HepG2 (cell line): ENCODE measurements around the gene SLC22A9. TPM values are rescaled to one million over a fixed set of nuclear protein-coding genes. Genes with fewer than 3 reads are reported as not detected.

ENCODE experiments used
- ATF4 ChIP-seq, 2 experiments: fragments of 450-650 bp in 1 of 2; sonication (generic) in 1 of 2; formaldehyde crosslinking; IDR thresholded peaks; 2 replicates each; pipeline versions ENCODE4 v1.5.0 to v1.8.0; 2020 to 2022; ENCODE audit warnings: mild to moderate bottlenecking in 1 of 2, missing genetic modification reagents in 1 of 2
- CREB1 ChIP-seq, 2 experiments: fragments of 450-650 bp in 1 of 2; IDR thresholded peaks; 2 replicates each; pipeline ENCODE4 v1.6.1; 2016 to 2017; ENCODE audit warnings: control low read depth in 1 of 2, mild to moderate bottlenecking in 1 of 2, missing compliant biosample characterization in 1 of 2, missing genetic modification characterization in 1 of 2
- DMAP1 ChIP-seq: IDR thresholded peaks from 2 replicates; pipeline ENCODE4 v1.6.1; 2016
- FOXJ3 ChIP-seq: sonication (generic); formaldehyde crosslinking; IDR thresholded peaks from 2 replicates; pipeline ENCODE4 v1.4.0; 2020; ENCODE audit warnings: missing genetic modification reagents, mild to moderate bottlenecking, borderline replicate concordance
- FOXK1 ChIP-seq: sonication (generic); formaldehyde crosslinking; IDR thresholded peaks from 2 replicates; pipeline ENCODE4 v1.4.0; 2020; ENCODE audit warnings: low read depth, missing genetic modification reagents, borderline replicate concordance
- HNF4A ChIP-seq: sonication (generic); formaldehyde crosslinking; IDR thresholded peaks from 2 replicates; pipeline ENCODE4 v1.4.0; 2020; ENCODE audit warnings: missing genetic modification reagents
- KDM6A ChIP-seq: IDR thresholded peaks from 2 replicates; pipeline ENCODE4 v1.6.1; 2016; ENCODE audit warnings: low read depth
- NFIC ChIP-seq: IDR thresholded peaks from 2 replicates; pipeline ENCODE4 v1.6.1; 2012; ENCODE audit warnings: mild to moderate bottlenecking, low read length, inconsistent platforms
- RXRB ChIP-seq: IDR thresholded peaks from 2 replicates; pipeline ENCODE4 v1.6.1; 2016; ENCODE audit warnings: borderline replicate concordance, missing genetic modification reagents, missing compliant biosample characterization
- SKI ChIP-seq: fragments of 450-650 bp; IDR thresholded peaks from one replicate; pipeline ENCODE4 v1.6.1; 2018; ENCODE audit warnings: mild to moderate bottlenecking; ENCODE audit not compliant: partially characterized antibody
- TOPORS ChIP-seq: sonication (generic); formaldehyde crosslinking; IDR thresholded peaks from 2 replicates; pipeline ENCODE4 v1.8.0; 2023; ENCODE audit warnings: mild to moderate bottlenecking, missing genetic modification reagents
- ZFP37 ChIP-seq: sonication (generic); formaldehyde crosslinking; IDR thresholded peaks from 2 replicates; pipeline ENCODE4 v1.4.0; 2020; ENCODE audit warnings: missing genetic modification reagents, borderline replicate concordance
- ZNF296 ChIP-seq: sonication (generic); formaldehyde crosslinking; conservative IDR thresholded peaks from 2 replicates; pipeline ENCODE4 v1.5.0; 2020; ENCODE audit warnings: mild to moderate bottlenecking, missing genetic modification reagents
- ZNF34 ChIP-seq: sonication (generic); formaldehyde crosslinking; IDR thresholded peaks from 2 replicates; pipeline ENCODE4 v1.4.0; 2020; ENCODE audit warnings: mild to moderate bottlenecking, missing genetic modification reagents, borderline replicate concordance
- ZNF816 ChIP-seq: sonication (generic); formaldehyde crosslinking; IDR thresholded peaks from 2 replicates; pipeline ENCODE4 v1.8.0; 2022; ENCODE audit warnings: missing genetic modification reagents, mild to moderate bottlenecking, borderline replicate concordance
- polyA plus RNA-seq, 8 experiments: library from polyadenylated mRNA; depleted of rRNA in 3 of 8; stranded (reverse) in 7 of 8; unstranded in 1 of 8; fragments of >200 nt; fragmentation: Illumina TruSeq in 4 of 8; extraction: Trizol in 4 of 8; gene quantifications; 2 replicates each; pipeline versions ENCODE4 v1.2.1 to v1.2.3, GENCODE V29; 2011 to 2016; ENCODE audit warnings: low read depth in 4 of 8, missing spikeins in 1 of 8, mixed read lengths in 1 of 8; ENCODE audit not compliant: insufficient read depth in 1 of 8
- total RNA-seq, 5 experiments: library from RNA; depleted of rRNA; stranded (reverse); fragments of >200 nt; fragmentation: Illumina TruSeq; extraction: Trizol; gene quantifications; 2 replicates each; pipeline ENCODE4 v1.2.3, GENCODE V29; 2016; ENCODE audit warnings: low read depth in 1 of 5
- TF ChIP-seq, protein P1 (sequence below), 2 experiments: sonication (generic) in 1 of 2; formaldehyde crosslinking in 1 of 2; IDR thresholded peaks; 2 replicates each; pipeline versions ENCODE4 v1.4.0 to v1.6.1; 2016 to 2020; ENCODE audit warnings: borderline replicate concordance in 1 of 2, low read depth in 1 of 2, mild to moderate bottlenecking in 1 of 2, missing genetic modification reagents in 1 of 2
- TF ChIP-seq, protein P2 (sequence below): sonication (generic); formaldehyde crosslinking; IDR thresholded peaks from 2 replicates; pipeline ENCODE4 v1.5.1; 2020; ENCODE audit warnings: mild to moderate bottlenecking, missing genetic modification reagents, borderline replicate concordance

Gene SLC22A9
- total and polyA plus RNA-seq, 2 of the 13 experiments (the other 11 are each of a cell fraction or from before 2014, with no cell fraction given) = 4.0 to 11.7 TPM

- TF ChIP-seq RXRB (CRISPR knock-in tag) (peak; percentile 55), ATF4 (CRISPR knock-in tag; IDR thresholded peaks at IDR 0.05) (peak in 1 of 2 experiments; percentile 40; a peak in 1 of 4 replicates), ZFP37 (0 out of 2 replicates have a peak, but pooled peaks have one; percentile 1), KDM6A (peak; percentile 83), HNF4A (peak; percentile 79), ZNF34 (CRISPR knock-in tag) (0 out of 2 replicates have a peak, but pooled peaks have one; percentile 63), SKI (peak; percentile 18), TOPORS (CRISPR knock-in tag) (no peak), FOXK1 (CRISPR knock-in tag) (0 out of 2 replicates have a peak, but pooled peaks have one; percentile 4), CREB1 (IDR thresholded peaks at IDR 0.05) (no peak), CREB1 (CRISPR knock-in tag; IDR thresholded peaks at IDR 0.05) (peak; percentile 63), DMAP1 (CRISPR knock-in tag) (peak; percentile 57; the same call in 1 of the 2 replicates), NFIC (peak; percentile 82; the same call in 1 of the 2 replicates), ZNF296 (CRISPR knock-in tag) (no peak), ZNF816 (CRISPR knock-in tag) (peak; percentile 44; the same call in 1 of the 2 replicates), FOXJ3 (CRISPR knock-in tag) (0 out of 2 replicates have a peak, but pooled peaks have one; percentile 26)
- TF ChIP-seq, protein P1, sequence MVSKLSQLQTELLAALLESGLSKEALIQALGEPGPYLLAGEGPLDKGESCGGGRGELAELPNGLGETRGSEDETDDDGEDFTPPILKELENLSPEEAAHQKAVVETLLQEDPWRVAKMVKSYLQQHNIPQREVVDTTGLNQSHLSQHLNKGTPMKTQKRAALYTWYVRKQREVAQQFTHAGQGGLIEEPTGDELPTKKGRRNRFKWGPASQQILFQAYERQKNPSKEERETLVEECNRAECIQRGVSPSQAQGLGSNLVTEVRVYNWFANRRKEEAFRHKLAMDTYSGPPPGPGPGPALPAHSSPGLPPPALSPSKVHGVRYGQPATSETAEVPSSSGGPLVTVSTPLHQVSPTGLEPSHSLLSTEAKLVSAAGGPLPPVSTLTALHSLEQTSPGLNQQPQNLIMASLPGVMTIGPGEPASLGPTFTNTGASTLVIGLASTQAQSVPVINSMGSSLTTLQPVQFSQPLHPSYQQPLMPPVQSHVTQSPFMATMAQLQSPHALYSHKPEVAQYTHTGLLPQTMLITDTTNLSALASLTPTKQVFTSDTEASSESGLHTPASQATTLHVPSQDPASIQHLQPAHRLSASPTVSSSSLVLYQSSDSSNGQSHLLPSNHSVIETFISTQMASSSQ (IDR thresholded peaks at IDR 0.05; ENCODE audit: low read depth) = no peak
- TF ChIP-seq, protein P1 (CRISPR knock-in tag; IDR thresholded peaks at IDR 0.05; ENCODE audit: borderline replicate concordance) = 0 out of 2 replicates have a peak, but pooled peaks have one; percentile 17
- TF ChIP-seq, protein P2, sequence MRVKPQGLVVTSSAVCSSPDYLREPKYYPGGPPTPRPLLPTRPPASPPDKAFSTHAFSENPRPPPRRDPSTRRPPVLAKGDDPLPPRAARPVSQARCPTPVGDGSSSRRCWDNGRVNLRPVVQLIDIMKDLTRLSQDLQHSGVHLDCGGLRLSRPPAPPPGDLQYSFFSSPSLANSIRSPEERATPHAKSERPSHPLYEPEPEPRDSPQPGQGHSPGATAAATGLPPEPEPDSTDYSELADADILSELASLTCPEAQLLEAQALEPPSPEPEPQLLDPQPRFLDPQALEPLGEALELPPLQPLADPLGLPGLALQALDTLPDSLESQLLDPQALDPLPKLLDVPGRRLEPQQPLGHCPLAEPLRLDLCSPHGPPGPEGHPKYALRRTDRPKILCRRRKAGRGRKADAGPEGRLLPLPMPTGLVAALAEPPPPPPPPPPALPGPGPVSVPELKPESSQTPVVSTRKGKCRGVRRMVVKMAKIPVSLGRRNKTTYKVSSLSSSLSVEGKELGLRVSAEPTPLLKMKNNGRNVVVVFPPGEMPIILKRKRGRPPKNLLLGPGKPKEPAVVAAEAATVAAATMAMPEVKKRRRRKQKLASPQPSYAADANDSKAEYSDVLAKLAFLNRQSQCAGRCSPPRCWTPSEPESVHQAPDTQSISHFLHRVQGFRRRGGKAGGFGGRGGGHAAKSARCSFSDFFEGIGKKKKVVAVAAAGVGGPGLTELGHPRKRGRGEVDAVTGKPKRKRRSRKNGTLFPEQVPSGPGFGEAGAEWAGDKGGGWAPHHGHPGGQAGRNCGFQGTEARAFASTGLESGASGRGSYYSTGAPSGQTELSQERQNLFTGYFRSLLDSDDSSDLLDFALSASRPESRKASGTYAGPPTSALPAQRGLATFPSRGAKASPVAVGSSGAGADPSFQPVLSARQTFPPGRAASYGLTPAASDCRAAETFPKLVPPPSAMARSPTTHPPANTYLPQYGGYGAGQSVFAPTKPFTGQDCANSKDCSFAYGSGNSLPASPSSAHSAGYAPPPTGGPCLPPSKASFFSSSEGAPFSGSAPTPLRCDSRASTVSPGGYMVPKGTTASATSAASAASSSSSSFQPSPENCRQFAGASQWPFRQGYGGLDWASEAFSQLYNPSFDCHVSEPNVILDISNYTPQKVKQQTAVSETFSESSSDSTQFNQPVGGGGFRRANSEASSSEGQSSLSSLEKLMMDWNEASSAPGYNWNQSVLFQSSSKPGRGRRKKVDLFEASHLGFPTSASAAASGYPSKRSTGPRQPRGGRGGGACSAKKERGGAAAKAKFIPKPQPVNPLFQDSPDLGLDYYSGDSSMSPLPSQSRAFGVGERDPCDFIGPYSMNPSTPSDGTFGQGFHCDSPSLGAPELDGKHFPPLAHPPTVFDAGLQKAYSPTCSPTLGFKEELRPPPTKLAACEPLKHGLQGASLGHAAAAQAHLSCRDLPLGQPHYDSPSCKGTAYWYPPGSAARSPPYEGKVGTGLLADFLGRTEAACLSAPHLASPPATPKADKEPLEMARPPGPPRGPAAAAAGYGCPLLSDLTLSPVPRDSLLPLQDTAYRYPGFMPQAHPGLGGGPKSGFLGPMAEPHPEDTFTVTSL (CRISPR knock-in tag) = peak; percentile 82; the same call in 1 of the 2 replicates
Observed at GRCh38 chr11:63369165-63369970, at the start of gene SLC22A9 (continued).
